H9 (cell line): Measurements from ENCODE around the gene ANKMY1. TPM values are rescaled to one million over a fixed set of nuclear protein-coding genes. Genes with fewer than 3 reads are reported as not detected.

Source experiments
- DNase-seq: peaks from one replicate; pipeline ENCODE4 v3.0.0-alpha.2; 2017
- H2AFZ ChIP-seq: one replicate; pipeline ENCODE4 v1.6.1; 2013; ENCODE audit warnings: mild to moderate bottlenecking, low read length, control low read depth, moderate library complexity
- H2AK5ac ChIP-seq: 2 replicates; pipeline ENCODE4 v1.6.1; 2013; ENCODE audit warnings: low read length, control low read depth, mixed read lengths; ENCODE audit not compliant: insufficient read length
- H2BK120ac ChIP-seq: one replicate; pipeline ENCODE4 v1.6.1; 2013; ENCODE audit warnings: low read depth, mild to moderate bottlenecking, low read length, control low read depth, inconsistent platforms; ENCODE audit not compliant: poor library complexity, severe bottlenecking
- H2BK12ac ChIP-seq: 2 replicates; pipeline ENCODE4 v1.6.1; 2013; ENCODE audit warnings: low read length, control low read depth, mixed read lengths, low read depth; ENCODE audit not compliant: insufficient read length
- H2BK15ac ChIP-seq: 2 replicates; pipeline ENCODE4 v1.6.1; 2013; ENCODE audit warnings: low read depth, low read length, control low read depth
- H2BK20ac ChIP-seq: one replicate; pipeline ENCODE4 v1.6.1; 2013; ENCODE audit warnings: low read depth, mild to moderate bottlenecking, low read length, control low read depth, inconsistent platforms; ENCODE audit not compliant: poor library complexity, severe bottlenecking
- H2BK5ac ChIP-seq: 2 replicates; pipeline ENCODE4 v1.6.1; 2013; ENCODE audit warnings: low read length, control low read depth, mixed read lengths; ENCODE audit not compliant: insufficient read length
- H3K14ac ChIP-seq: 2 replicates; pipeline ENCODE4 v1.6.1; 2013; ENCODE audit warnings: low read length, control low read depth; ENCODE audit not compliant: insufficient read depth
- H3K18ac ChIP-seq: 2 replicates; pipeline ENCODE4 v1.6.1; 2013; ENCODE audit warnings: low read depth, mild to moderate bottlenecking, mixed read lengths, low read length, control low read depth; ENCODE audit not compliant: insufficient read length
- H3K23ac ChIP-seq: 2 replicates; pipeline ENCODE4 v1.6.1; 2013; ENCODE audit warnings: low read length, control low read depth, mixed read lengths, low read depth; ENCODE audit not compliant: insufficient read length
- H3K23me2 ChIP-seq: 2 replicates; pipeline ENCODE4 v1.6.1; 2013; ENCODE audit warnings: low read depth, mild to moderate bottlenecking, mixed read lengths, low read length, control low read depth; ENCODE audit not compliant: insufficient read length, poor library complexity, severe bottlenecking
- H3K27ac ChIP-seq: 2 replicates; pipeline ENCODE4 v1.5.1; 2013; ENCODE audit warnings: low read length, control low read depth, mixed read lengths, low read depth; ENCODE audit not compliant: insufficient read length
- H3K27me3 ChIP-seq: 2 replicates; pipeline ENCODE4 v1.6.1; 2013; ENCODE audit warnings: low read length, control low read depth, inconsistent platforms; ENCODE audit not compliant: insufficient read depth
- H3K4ac ChIP-seq: 2 replicates; pipeline ENCODE4 v1.6.1; 2013; ENCODE audit warnings: low read depth, mild to moderate bottlenecking, control low read depth, inconsistent platforms, low read length, moderate library complexity
- H3K4me1 ChIP-seq: 2 replicates; pipeline ENCODE4 v1.6.1; 2013; ENCODE audit warnings: low read length, control low read depth, inconsistent platforms; ENCODE audit not compliant: insufficient read depth
- H3K4me2 ChIP-seq: 2 replicates; pipeline ENCODE4 v1.6.1; 2013; ENCODE audit warnings: low read length, control low read depth, mixed read lengths; ENCODE audit not compliant: insufficient read length, insufficient read depth
- H3K56ac ChIP-seq: 2 replicates; pipeline ENCODE4 v1.6.1; 2013; ENCODE audit warnings: low read depth, mild to moderate bottlenecking, mixed read lengths, low read length, control low read depth; ENCODE audit not compliant: insufficient read length
- H3K79me1 ChIP-seq: 2 replicates; pipeline ENCODE4 v1.6.1; 2013; ENCODE audit warnings: low read depth, mild to moderate bottlenecking, moderate library complexity, low read length, control low read depth, inconsistent platforms; ENCODE audit not compliant: insufficient read depth, poor library complexity, severe bottlenecking
- H3K79me2 ChIP-seq: 2 replicates; pipeline ENCODE4 v1.6.1; 2013; ENCODE audit warnings: low read length, control low read depth, inconsistent platforms; ENCODE audit not compliant: insufficient read depth
- H3K9ac ChIP-seq: 2 replicates; pipeline ENCODE4 v1.6.1; 2013; ENCODE audit warnings: low read length, control low read depth, mixed read lengths; ENCODE audit not compliant: insufficient read length; ENCODE audit errors: extremely low read depth
- H3K9me3 ChIP-seq: one replicate; pipeline ENCODE4 v1.6.1; 2013; ENCODE audit warnings: low read depth, low read length, inconsistent platforms; ENCODE audit not compliant: control insufficient read depth
- H3T11ph ChIP-seq: one replicate; pipeline ENCODE4 v1.6.1; 2013; ENCODE audit warnings: mild to moderate bottlenecking, low read length, control low read depth, inconsistent platforms
- H4K20me1 ChIP-seq: one replicate; pipeline ENCODE4 v1.6.1; 2013; ENCODE audit not compliant: control insufficient read depth, insufficient read length, insufficient read depth
- H4K5ac ChIP-seq: 2 replicates; pipeline ENCODE4 v1.6.1; 2013; ENCODE audit warnings: low read depth, mild to moderate bottlenecking, mixed read lengths, low read length, control low read depth; ENCODE audit not compliant: insufficient read length
- H4K8ac ChIP-seq: replicated peaks from 2 replicates; pipeline ENCODE4 v1.6.1; 2013; ENCODE audit warnings: low read length, control low read depth, mixed read lengths, low read depth; ENCODE audit not compliant: insufficient read length
- H4K91ac ChIP-seq: 2 replicates; pipeline ENCODE4 v1.6.1; 2013; ENCODE audit warnings: low read depth, mild to moderate bottlenecking, moderate library complexity, mixed read lengths, low read length, control low read depth; ENCODE audit not compliant: insufficient read length
- H3K27ac Mint-ChIP-seq, 3 experiments: 2 replicates in 2 of 3; 3 replicates in 1 of 3; pipeline ENCODE4 v1.8.0; 2020 to 2021; ENCODE audit warnings: mixed read lengths in 3 of 3, mild to moderate bottlenecking in 1 of 3, moderate library complexity in 1 of 3
- H3K27me3 Mint-ChIP-seq: 2 replicates; pipeline ENCODE4 v1.8.0; 2021; ENCODE audit warnings: low read depth, mild to moderate bottlenecking, moderate library complexity, mixed read lengths
- H3K36me3 Mint-ChIP-seq, 3 experiments: 2 replicates in 2 of 3; 3 replicates in 1 of 3; pipeline ENCODE4 v1.8.0; 2020 to 2021; ENCODE audit warnings: low read depth in 3 of 3, mixed read lengths in 3 of 3; ENCODE audit not compliant: insufficient read depth in 1 of 3
- H3K4me1 Mint-ChIP-seq, 2 experiments: 2 replicates each; pipeline ENCODE4 v1.8.0; 2020; ENCODE audit warnings: mixed read lengths in 2 of 2
- H3K4me3 Mint-ChIP-seq, 2 experiments: 2 replicates in 1 of 2; 3 replicates in 1 of 2; pipeline ENCODE4 v1.8.0; 2020 to 2021; ENCODE audit warnings: mild to moderate bottlenecking in 2 of 2, mixed read lengths in 2 of 2, moderate library complexity in 1 of 2
- H3K9me3 Mint-ChIP-seq, 2 experiments: 2 replicates in 1 of 2; 3 replicates in 1 of 2; pipeline ENCODE4 v1.8.0; 2020; ENCODE audit warnings: mild to moderate bottlenecking in 2 of 2, mixed read lengths in 2 of 2, moderate library complexity in 1 of 2
- WGBS: extraction: QIAGEN DNeasy Blood & Tissue Kit; methylation state at CpG from one replicate; pipeline ENCODE4 v1.1.7; 2013; ENCODE audit warnings: missing lambda C conversion rate, low lambda C conversion rate, mixed read lengths; ENCODE audit not compliant: insufficient read length; ENCODE audit errors: extremely low coverage; 5-methylcytosine and 5-hydroxymethylcytosine counted together
- total RNA-seq: library from RNA; stranded (reverse); gene quantifications from 2 replicates; pipeline ENCODE4 v1.2.1, GENCODE V29; 2021
- TF ChIP-seq, protein P1 (sequence below): fragments of 200-600 bp; sonication (generic); conservative IDR thresholded peaks from 3 replicates; pipeline ENCODE4 v1.8.0; 2021; ENCODE audit warnings: antibody characterized with exemption, mild to moderate bottlenecking

Gene ANKMY1
- total RNA-seq, 1 experiment from 2014 or later = 13.7 TPM

GRCh38 chr2:240604291-240604938 is 46.6 kb upstream of the ANKMY1 start:
- H2AFZ ChIP-seq = no peak overlapping the region
- DNase-seq = peak; percentile 77

More at GRCh38 chr2:240604291-240604938, 46.6 kb upstream of the ANKMY1 start:
- no peak overlapping the region for H4K91ac ChIP-seq
- no peaks in the 10 kb centered on the region for H3K23me2 ChIP-seq
- no peaks in the 10 kb centered on the region for H4K20me1 ChIP-seq
- no peak overlapping the region for H3K27ac ChIP-seq
- H3K4ac ChIP-seq = no peak overlapping the region
- no peaks in the 10 kb centered on the region for H3K27me3 ChIP-seq
- H3K56ac ChIP-seq = no peak overlapping the region
- no peak overlapping the region for H2BK20ac ChIP-seq
- no peak overlapping the region for H3K9ac ChIP-seq
- no peak overlapping the region for H3K18ac ChIP-seq
- no CpG with 5 or more reads among the region's 11 CpGs for WGBS
- no peak overlapping the region for H2AK5ac ChIP-seq
- no peaks in the 10 kb centered on the region; a peak in 1 of 4 replicates for H3K4me1 Mint-ChIP-seq
- no peak overlapping the region for H2BK12ac ChIP-seq
- no peak overlapping the region for H2BK120ac ChIP-seq
- H3K4me2 ChIP-seq = no peak overlapping the region
- no peak overlapping the region for H3K14ac ChIP-seq
- no peak overlapping the region for H4K5ac ChIP-seq
- TF ChIP-seq, protein P1, sequence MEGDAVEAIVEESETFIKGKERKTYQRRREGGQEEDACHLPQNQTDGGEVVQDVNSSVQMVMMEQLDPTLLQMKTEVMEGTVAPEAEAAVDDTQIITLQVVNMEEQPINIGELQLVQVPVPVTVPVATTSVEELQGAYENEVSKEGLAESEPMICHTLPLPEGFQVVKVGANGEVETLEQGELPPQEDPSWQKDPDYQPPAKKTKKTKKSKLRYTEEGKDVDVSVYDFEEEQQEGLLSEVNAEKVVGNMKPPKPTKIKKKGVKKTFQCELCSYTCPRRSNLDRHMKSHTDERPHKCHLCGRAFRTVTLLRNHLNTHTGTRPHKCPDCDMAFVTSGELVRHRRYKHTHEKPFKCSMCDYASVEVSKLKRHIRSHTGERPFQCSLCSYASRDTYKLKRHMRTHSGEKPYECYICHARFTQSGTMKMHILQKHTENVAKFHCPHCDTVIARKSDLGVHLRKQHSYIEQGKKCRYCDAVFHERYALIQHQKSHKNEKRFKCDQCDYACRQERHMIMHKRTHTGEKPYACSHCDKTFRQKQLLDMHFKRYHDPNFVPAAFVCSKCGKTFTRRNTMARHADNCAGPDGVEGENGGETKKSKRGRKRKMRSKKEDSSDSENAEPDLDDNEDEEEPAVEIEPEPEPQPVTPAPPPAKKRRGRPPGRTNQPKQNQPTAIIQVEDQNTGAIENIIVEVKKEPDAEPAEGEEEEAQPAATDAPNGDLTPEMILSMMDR = peak; percentile 76
- no peak overlapping the region for H3T11ph ChIP-seq
- H2BK15ac ChIP-seq = no peak overlapping the region
- H3K79me1 ChIP-seq = no peaks in the 10 kb centered on the region
- H3K9me3 ChIP-seq = no peaks in the 10 kb centered on the region
- H3K23ac ChIP-seq = no peak overlapping the region
- H2BK5ac ChIP-seq = no peak overlapping the region
- no peak overlapping the region for H3K4me3 Mint-ChIP-seq
- H3K27me3 Mint-ChIP-seq = peaks cover 13% of the 10 kb centered on the region
- H3K9me3 Mint-ChIP-seq = no peaks in the 10 kb centered on the region
- no peak overlapping the region; a peak in 1 of 7 replicates for H3K27ac Mint-ChIP-seq
- peaks cover 0 to 7% (median 0%) of the 10 kb centered on the region in 3 experiments; a peak in 2 of 7 replicates for H3K36me3 Mint-ChIP-seq
- H3K4me1 ChIP-seq = no peaks in the 10 kb centered on the region
- H4K8ac ChIP-seq = no peak overlapping the region
- H3K79me2 ChIP-seq = no peaks in the 10 kb centered on the region
